GM23338 (cell line): Measurements from ENCODE around the gene RPS6KA5. TPM values are rescaled to one million over a fixed set of nuclear protein-coding genes. Genes with fewer than 3 reads are reported as not detected.
"Not testable (repeated sequence)": the region's sequence is repeated elsewhere in the genome, so short reads cannot be mapped to it uniquely, and the experiment has no call there.

ENCODE experiments used
- ATAC-seq: fragments of 200-7000 bp; cut with Tn5 transposase; 3 replicates; pipeline ENCODE4 v1.9.1; 2020
- DNase-seq: peaks from one replicate; pipeline ENCODE4 v3.0.0-alpha.2; 2015; ENCODE audit warnings: low spot score
- H2AFZ ChIP-seq: fragments of 200-600 bp; sonication (generic); 2 replicates; pipeline ENCODE4 v1.8.0; 2016; ENCODE audit warnings: antibody characterized with exemption, mild to moderate bottlenecking, moderate library complexity
- H3F3A ChIP-seq: fragments of 200-600 bp; sonication (generic); replicated peaks from 2 replicates; pipeline ENCODE4 v1.8.0; 2017; ENCODE audit warnings: antibody characterized with exemption, mixed run types, low read depth
- H3K27ac ChIP-seq: fragments of 200-600 bp; sonication (generic); 2 replicates; pipeline ENCODE4 v1.6.1; 2016; ENCODE audit warnings: low read depth
- H3K27me3 ChIP-seq: fragments of 200-600 bp; sonication (generic); 2 replicates; pipeline ENCODE4 v1.8.0; 2016; ENCODE audit warnings: mild to moderate bottlenecking, mixed run types, moderate library complexity; ENCODE audit not compliant: insufficient read depth
- H3K36me3 ChIP-seq: fragments of 200-600 bp; sonication (generic); 2 replicates; pipeline ENCODE4 v1.8.0; 2016; ENCODE audit warnings: mild to moderate bottlenecking; ENCODE audit not compliant: insufficient read depth
- H3K4me1 ChIP-seq: fragments of 200-600 bp; sonication (generic); 2 replicates; pipeline ENCODE4 v1.8.0; 2016; ENCODE audit warnings: mild to moderate bottlenecking, moderate library complexity; ENCODE audit not compliant: insufficient read depth
- H3K4me2 ChIP-seq: fragments of 200-600 bp; sonication (generic); 2 replicates; pipeline ENCODE4 v1.7.1; 2017; ENCODE audit warnings: mixed run types
- H3K4me3 ChIP-seq: fragments of 200-600 bp; sonication (generic); 2 replicates; pipeline ENCODE4 v1.6.1; 2016; ENCODE audit warnings: mixed run types
- H3K79me2 ChIP-seq: fragments of 200-600 bp; sonication (generic); replicated peaks from 2 replicates; pipeline ENCODE4 v1.8.0; 2017; ENCODE audit warnings: mild to moderate bottlenecking; ENCODE audit not compliant: insufficient read depth
- H3K9me2 ChIP-seq: fragments of 200-600 bp; sonication (generic); 2 replicates; pipeline ENCODE4 v1.8.0; 2017; ENCODE audit not compliant: insufficient read depth
- H4K20me1 ChIP-seq: fragments of 200-600 bp; sonication (generic); replicated peaks from 2 replicates; pipeline ENCODE4 v1.8.0; 2017; ENCODE audit warnings: mild to moderate bottlenecking; ENCODE audit not compliant: insufficient read depth
- H3K27ac Mint-ChIP-seq: 2 replicates; pipeline ENCODE4 v1.8.0; 2020; ENCODE audit warnings: inconsistent platforms, mild to moderate bottlenecking, moderate library complexity, mixed read lengths
- H3K27me3 Mint-ChIP-seq: 3 replicates; pipeline ENCODE4 v1.8.0; 2022; ENCODE audit warnings: low read depth, mild to moderate bottlenecking, moderate library complexity, mixed read lengths, inconsistent platforms; ENCODE audit not compliant: insufficient read depth, poor library complexity
- H3K36me3 Mint-ChIP-seq: 3 replicates; pipeline ENCODE4 v1.8.0; 2021; ENCODE audit warnings: low read depth, mild to moderate bottlenecking, inconsistent platforms, moderate library complexity, mixed read lengths
- H3K4me1 Mint-ChIP-seq: 3 replicates; pipeline ENCODE4 v1.8.0; 2020; ENCODE audit warnings: mild to moderate bottlenecking, inconsistent platforms, mixed read lengths
- H3K4me3 Mint-ChIP-seq: 3 replicates; pipeline ENCODE4 v1.8.0; 2021; ENCODE audit warnings: moderate library complexity, mild to moderate bottlenecking, inconsistent platforms, mixed read lengths
- H3K9me3 Mint-ChIP-seq: 3 replicates; pipeline ENCODE4 v1.8.0; 2020; ENCODE audit warnings: moderate library complexity, mild to moderate bottlenecking, inconsistent platforms, mixed read lengths
- CREB1 ChIP-seq: fragments of 250-450 bp; sonication (Bioruptor Pico); IDR thresholded peaks from 2 replicates; pipeline ENCODE4 v1.5.0; 2020; ENCODE audit warnings: low read depth, mild to moderate bottlenecking, moderate library complexity
- EZH2 ChIP-seq: fragments of 200-600 bp; sonication (generic); IDR thresholded peaks from one replicate; pipeline ENCODE4 v1.8.0; 2017; ENCODE audit warnings: antibody characterized with exemption, mild to moderate bottlenecking, low read depth; ENCODE audit not compliant: unreplicated experiment
- EZH2phosphoT487 ChIP-seq: fragments of 200-600 bp; sonication (generic); IDR thresholded peaks from one replicate; pipeline ENCODE4 v1.8.1; 2018; ENCODE audit warnings: antibody characterized with exemption; ENCODE audit not compliant: unreplicated experiment
- JUNB ChIP-seq: IDR thresholded peaks from one replicate; pipeline ENCODE4 v1.6.1; 2016; ENCODE audit warnings: antibody characterized with exemption; ENCODE audit not compliant: unreplicated experiment
- POLR2AphosphoS5 ChIP-seq: IDR thresholded peaks from 2 replicates; pipeline ENCODE4 v1.6.1; 2016; ENCODE audit warnings: antibody characterized with exemption, low read depth
- ZNF114 ChIP-seq: fragments of 250-450 bp; sonication (Bioruptor Pico); IDR thresholded peaks from 2 replicates; pipeline ENCODE4 v1.5.0; 2020; ENCODE audit warnings: mild to moderate bottlenecking, moderate library complexity
- ZNF331 ChIP-seq: fragments of 250-450 bp; sonication (Bioruptor Pico); IDR thresholded peaks from 2 replicates; pipeline ENCODE4 v1.5.0; 2020; ENCODE audit warnings: low read depth, mild to moderate bottlenecking, moderate library complexity
- polyA plus RNA-seq: library from polyadenylated mRNA; unstranded; fragments of >200 nt; fragmentation: Nextera tagmentation; extraction: Ambion mirVana; gene quantifications from 2 replicates; pipeline ENCODE4 v1.2.1, GENCODE V29; 2016
- total RNA-seq: library from RNA; depleted of rRNA; stranded (reverse); fragments of >200 nt; shearing (Covaris generic); gene quantifications from 2 replicates; pipeline ENCODE4 v1.2.3, GENCODE V29; 2014
- TF ChIP-seq, protein P1 (sequence below): fragments of 250-450 bp; sonication (Bioruptor Pico); IDR thresholded peaks from 2 replicates; pipeline ENCODE4 v1.5.0; 2020; ENCODE audit warnings: mild to moderate bottlenecking, moderate library complexity
- TF ChIP-seq, protein P2 (sequence below): IDR thresholded peaks from 2 replicates; pipeline ENCODE4 v1.6.1; 2016; ENCODE audit warnings: antibody characterized with exemption

RPS6KA5 gene
- total and polyA plus RNA-seq, 2 experiments from 2014 or later, result 2.1 to 2.4 TPM

DNA sequence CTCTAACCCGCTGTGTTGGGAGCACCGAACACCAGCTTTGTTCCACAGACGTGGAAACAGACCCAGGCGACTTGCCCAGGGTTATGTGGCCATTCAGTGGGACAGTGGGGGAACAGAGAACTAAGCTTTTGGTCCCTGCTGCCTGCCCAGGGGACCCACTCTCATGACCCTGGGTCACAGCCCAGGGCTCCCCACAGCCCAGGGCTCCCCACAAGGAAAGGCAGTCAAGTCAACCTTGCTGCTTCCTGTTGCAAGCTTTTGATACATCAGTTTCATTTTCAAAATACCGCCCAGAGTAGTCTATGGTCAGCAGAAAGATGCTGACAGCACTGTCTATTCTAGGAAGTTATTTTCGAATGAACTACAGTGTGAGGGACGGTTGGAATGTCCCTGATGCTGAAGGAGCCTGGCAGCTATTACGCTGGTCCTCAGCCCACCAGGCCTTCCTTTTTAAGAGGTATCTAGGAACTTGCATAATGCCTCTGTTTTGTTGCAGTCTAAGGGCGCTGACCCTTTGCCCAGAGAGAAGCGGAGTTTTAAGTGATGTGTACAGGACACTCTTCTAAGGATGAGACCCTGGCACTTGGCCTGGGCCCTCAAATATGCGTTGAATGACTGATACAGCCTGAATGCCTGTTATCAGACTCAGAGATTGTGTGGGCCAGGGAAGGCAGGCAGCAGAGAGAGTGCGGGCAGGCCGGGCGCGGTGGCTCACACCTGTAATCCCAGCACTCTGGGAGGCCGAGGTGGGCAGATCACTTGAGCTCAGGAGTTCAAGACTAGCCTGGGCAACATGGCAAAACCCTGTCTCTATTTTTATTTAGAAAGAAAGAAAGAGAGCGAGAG is 231.6 kb downstream of the RPS6KA5 start (continued):
- TF ChIP-seq, protein P1, sequence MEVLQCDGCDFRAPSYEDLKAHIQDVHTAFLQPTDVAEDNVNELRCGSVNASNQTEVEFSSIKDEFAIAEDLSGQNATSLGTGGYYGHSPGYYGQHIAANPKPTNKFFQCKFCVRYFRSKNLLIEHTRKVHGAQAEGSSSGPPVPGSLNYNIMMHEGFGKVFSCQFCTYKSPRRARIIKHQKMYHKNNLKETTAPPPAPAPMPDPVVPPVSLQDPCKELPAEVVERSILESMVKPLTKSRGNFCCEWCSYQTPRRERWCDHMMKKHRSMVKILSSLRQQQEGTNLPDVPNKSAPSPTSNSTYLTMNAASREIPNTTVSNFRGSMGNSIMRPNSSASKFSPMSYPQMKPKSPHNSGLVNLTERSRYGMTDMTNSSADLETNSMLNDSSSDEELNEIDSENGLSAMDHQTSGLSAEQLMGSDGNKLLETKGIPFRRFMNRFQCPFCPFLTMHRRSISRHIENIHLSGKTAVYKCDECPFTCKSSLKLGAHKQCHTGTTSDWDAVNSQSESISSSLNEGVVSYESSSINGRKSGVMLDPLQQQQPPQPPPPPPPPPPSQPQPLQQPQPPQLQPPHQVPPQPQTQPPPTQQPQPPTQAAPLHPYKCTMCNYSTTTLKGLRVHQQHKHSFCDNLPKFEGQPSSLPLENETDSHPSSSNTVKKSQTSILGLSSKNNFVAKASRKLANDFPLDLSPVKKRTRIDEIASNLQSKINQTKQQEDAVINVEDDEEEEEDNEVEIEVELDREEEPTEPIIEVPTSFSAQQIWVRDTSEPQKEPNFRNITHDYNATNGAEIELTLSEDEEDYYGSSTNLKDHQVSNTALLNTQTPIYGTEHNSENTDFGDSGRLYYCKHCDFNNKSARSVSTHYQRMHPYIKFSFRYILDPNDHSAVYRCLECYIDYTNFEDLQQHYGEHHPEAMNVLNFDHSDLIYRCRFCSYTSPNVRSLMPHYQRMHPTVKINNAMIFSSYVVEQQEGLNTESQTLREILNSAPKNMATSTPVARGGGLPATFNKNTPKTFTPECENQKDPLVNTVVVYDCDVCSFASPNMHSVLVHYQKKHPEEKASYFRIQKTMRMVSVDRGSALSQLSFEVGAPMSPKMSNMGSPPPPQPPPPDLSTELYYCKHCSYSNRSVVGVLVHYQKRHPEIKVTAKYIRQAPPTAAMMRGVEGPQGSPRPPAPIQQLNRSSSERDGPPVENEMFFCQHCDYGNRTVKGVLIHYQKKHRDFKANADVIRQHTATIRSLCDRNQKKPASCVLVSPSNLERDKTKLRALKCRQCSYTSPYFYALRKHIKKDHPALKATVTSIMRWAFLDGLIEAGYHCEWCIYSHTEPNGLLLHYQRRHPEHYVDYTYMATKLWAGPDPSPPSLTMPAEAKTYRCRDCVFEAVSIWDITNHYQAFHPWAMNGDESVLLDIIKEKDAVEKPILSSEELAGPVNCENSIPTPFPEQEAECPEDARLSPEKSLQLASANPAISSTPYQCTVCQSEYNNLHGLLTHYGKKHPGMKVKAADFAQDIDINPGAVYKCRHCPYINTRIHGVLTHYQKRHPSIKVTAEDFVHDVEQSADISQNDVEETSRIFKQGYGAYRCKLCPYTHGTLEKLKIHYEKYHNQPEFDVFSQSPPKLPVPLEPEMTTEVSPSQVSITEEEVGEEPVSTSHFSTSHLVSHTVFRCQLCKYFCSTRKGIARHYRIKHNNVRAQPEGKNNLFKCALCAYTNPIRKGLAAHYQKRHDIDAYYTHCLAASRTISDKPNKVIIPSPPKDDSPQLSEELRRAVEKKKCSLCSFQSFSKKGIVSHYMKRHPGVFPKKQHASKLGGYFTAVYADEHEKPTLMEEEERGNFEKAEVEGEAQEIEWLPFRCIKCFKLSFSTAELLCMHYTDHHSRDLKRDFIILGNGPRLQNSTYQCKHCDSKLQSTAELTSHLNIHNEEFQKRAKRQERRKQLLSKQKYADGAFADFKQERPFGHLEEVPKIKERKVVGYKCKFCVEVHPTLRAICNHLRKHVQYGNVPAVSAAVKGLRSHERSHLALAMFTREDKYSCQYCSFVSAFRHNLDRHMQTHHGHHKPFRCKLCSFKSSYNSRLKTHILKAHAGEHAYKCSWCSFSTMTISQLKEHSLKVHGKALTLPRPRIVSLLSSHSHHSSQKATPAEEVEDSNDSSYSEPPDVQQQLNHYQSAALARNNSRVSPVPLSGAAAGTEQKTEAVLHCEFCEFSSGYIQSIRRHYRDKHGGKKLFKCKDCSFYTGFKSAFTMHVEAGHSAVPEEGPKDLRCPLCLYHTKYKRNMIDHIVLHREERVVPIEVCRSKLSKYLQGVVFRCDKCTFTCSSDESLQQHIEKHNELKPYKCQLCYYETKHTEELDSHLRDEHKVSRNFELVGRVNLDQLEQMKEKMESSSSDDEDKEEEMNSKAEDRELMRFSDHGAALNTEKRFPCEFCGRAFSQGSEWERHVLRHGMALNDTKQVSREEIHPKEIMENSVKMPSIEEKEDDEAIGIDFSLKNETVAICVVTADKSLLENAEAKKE (CRISPR knock-in tag), result no peak
- TF ChIP-seq POLR2AphosphoS5, result no peak
- no peak for TF ChIP-seq JUNB
- TF ChIP-seq EZH2phosphoT487, result no peak
- TF ChIP-seq EZH2, result no peak

DNA sequence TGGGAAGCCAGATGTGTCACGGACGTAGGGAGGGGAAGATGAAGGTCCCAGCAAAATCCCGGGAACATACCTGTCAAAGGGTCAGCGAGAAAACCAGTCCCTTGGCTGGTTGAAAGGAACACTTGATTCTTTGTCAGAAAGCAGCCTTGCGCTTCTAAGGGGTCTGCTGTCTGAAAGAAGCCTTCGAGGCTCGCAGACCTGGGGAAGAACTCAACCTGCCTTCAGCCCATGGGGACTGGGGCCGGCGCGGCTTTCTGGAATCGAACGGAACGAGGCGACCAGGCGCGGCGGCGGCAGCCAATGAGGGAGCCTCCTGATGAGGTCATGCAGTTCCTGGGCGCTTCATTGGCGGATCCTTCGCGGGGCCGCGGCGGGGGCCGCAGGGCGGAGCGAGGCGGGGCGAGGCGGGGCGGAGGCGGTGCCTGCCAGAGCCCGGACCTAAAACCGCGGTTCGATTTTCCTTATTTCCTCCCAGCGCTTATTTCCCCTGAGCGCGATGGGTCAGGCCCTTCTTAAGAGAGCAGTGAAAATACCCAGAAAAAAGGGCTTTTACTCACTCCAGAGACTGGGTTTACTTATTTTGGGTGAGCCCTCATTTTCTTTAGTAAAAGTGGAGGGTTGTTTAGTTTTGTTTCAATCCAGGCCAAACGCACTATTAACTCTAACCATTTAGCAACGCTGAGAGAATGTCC is 232.4 kb downstream of the RPS6KA5 start:
- peaks cover 29% of the 10 kb centered on the region for H3K9me3 Mint-ChIP-seq
- H4K20me1 ChIP-seq, result no peaks in the 10 kb centered on the region
- H3K4me3 ChIP-seq, result peak overlapping the region; percentile 50

DNA sequence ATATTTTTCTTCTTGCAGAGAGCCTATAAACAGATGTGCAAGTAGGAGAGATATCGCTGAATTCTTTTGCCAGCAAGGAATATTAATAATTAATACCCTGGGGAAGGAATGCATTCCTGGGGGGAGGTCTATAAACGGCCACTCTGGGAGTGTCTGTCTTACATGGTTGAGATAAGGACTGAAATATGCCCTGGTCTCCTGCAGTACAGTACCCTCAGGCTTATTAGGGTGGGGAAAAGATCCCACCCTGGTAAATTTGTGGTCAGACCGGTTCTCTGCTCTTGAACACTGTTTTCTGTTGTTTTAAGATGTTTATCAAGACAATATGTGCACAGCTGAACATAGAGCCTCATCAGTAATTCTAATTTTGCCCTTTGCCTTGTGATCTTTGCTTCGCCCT is 236.9 kb downstream of the RPS6KA5 start:
- H3K4me1 Mint-ChIP-seq, H3F3A ChIP-seq, H2AFZ ChIP-seq, H3K4me3 Mint-ChIP-seq, H4K20me1 ChIP-seq, H3K9me2 ChIP-seq, H3K4me3 ChIP-seq, H3K27ac ChIP-seq, H3K4me2 ChIP-seq, H3K27ac Mint-ChIP-seq, H3K36me3 ChIP-seq, DNase-seq, H3K4me1 ChIP-seq, ATAC-seq, H3K79me2 ChIP-seq: not testable (repeated sequence)
- Mint-ChIP-seq H3K36me3 (peaks cover 25% of the 10 kb centered on the region), H3K9me3 (peaks cover 45% of the 10 kb centered on the region), H3K27me3 (peaks cover 22% of the 10 kb centered on the region)
- peaks cover 23% of the 10 kb centered on the region for H3K27me3 ChIP-seq

More for the DNA sequence above, 232.4 kb downstream of the RPS6KA5 start:
- H2AFZ ChIP-seq, result peak overlapping the region; percentile 99
- peak overlapping the region; percentile 78 for H3K4me2 ChIP-seq
- H3K27me3 ChIP-seq, result peaks cover 34% of the 10 kb centered on the region
- H3K27ac ChIP-seq, result no peak overlapping the region
- no peaks in the 10 kb centered on the region; the same call in 1 of the 2 replicates for H3K36me3 ChIP-seq
- Mint-ChIP-seq H3K36me3 (peaks cover 17% of the 10 kb centered on the region), H3K4me3 (peak overlapping the region; percentile 65), H3K4me1 (peaks cover 3% of the 10 kb centered on the region; the same call in 1 of the 3 replicates), H3K27ac (no peak overlapping the region), H3K27me3 (peaks cover 39% of the 10 kb centered on the region)
- H3K9me2 ChIP-seq, result 0 out of 2 replicates have a peak, but pooled peaks cover 2% of the 10 kb centered on the region
- TF ChIP-seq, protein P2, sequence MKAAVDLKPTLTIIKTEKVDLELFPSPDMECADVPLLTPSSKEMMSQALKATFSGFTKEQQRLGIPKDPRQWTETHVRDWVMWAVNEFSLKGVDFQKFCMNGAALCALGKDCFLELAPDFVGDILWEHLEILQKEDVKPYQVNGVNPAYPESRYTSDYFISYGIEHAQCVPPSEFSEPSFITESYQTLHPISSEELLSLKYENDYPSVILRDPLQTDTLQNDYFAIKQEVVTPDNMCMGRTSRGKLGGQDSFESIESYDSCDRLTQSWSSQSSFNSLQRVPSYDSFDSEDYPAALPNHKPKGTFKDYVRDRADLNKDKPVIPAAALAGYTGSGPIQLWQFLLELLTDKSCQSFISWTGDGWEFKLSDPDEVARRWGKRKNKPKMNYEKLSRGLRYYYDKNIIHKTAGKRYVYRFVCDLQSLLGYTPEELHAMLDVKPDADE, result no peak
- TF ChIP-seq POLR2AphosphoS5 (peak; percentile 60), CREB1 (CRISPR knock-in tag) (0 out of 2 replicates have a peak, but pooled peaks have one; percentile 40), ZNF331 (0 out of 2 replicates have a peak, but pooled peaks have one; percentile 15), ZNF114 (CRISPR knock-in tag) (no peak)
- H3K4me1 ChIP-seq, result 0 out of 2 replicates have a peak, but pooled peaks cover 4% of the 10 kb centered on the region
- ATAC-seq (peak; percentile 97), DNase-seq (peak; percentile 97)
- no peaks in the 10 kb centered on the region for H3K79me2 ChIP-seq
- H3F3A ChIP-seq, result 0 out of 2 replicates have a peak, but pooled peaks cover 3% of the 10 kb centered on the region
